Measurements from ENCODE around the gene PSMG2. TPM values are rescaled to one million over a fixed set of nuclear protein-coding genes. Genes with fewer than 3 reads are reported as not detected.

Gene PSMG2
- total and polyA plus RNA-seq, 9 of the 15 experiments (the other 6 are each of a cell fraction or from before 2014, with no cell fraction given), result 59.9 to 271 (median 111) TPM

DNA sequence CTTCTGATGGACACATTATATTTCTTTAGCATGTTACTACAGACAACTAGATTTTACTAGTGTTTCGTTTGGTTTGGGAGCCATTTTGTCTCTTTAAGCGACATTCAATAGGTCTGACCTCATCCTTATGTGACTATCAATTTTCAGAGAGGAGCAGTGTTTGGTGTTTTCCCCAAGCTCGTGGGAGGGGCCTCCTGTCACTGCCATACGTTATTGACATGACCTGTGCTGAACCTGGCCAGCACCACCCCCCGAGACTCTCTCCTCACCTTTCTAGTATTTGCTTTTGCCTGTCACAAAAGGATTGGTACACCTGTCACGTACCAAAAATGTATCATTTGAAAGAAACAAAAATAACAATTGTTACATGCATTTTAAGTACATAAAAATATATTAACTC lies 69.3 kb downstream of the PSMG2 start:
- no peak overlapping the region for H3K27ac ChIP-seq (ENCODE audit: extremely low read depth, low read depth, low read length)
- TF ChIP-seq, protein P1, sequence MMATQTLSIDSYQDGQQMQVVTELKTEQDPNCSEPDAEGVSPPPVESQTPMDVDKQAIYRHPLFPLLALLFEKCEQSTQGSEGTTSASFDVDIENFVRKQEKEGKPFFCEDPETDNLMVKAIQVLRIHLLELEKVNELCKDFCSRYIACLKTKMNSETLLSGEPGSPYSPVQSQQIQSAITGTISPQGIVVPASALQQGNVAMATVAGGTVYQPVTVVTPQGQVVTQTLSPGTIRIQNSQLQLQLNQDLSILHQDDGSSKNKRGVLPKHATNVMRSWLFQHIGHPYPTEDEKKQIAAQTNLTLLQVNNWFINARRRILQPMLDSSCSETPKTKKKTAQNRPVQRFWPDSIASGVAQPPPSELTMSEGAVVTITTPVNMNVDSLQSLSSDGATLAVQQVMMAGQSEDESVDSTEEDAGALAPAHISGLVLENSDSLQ (IDR thresholded peaks at IDR 0.05), result peak; percentile 87
- TF ChIP-seq ARID2 (IDR thresholded peaks at IDR 0.05), result no peak
- TF ChIP-seq MEIS2 (IDR thresholded peaks at IDR 0.05; ENCODE audit: partially characterized antibody), result peak; percentile 73
- TF ChIP-seq PBX2 (CRISPR knock-in tag; IDR thresholded peaks at IDR 0.05; ENCODE audit: low read depth), result no peak
- TF ChIP-seq PBX2 (tag; conservative IDR thresholded peaks at IDR 0.05; ENCODE audit: low read depth), result peak; percentile 41; the same call in 1 of the 2 replicates
- TF ChIP-seq DPF2 (IDR thresholded peaks at IDR 0.05), result no peak
- H3K9me3 ChIP-seq (replicated peaks; ENCODE audit: control insufficient read depth, insufficient read depth, low read depth, low read length), result peaks cover 3% of the 10 kb centered on the region
- 0 out of 2 replicates have a peak overlapping the region, but pooled peaks have one; percentile 3 for H3K4me2 ChIP-seq (ENCODE audit: insufficient read depth, low read length)
- no peak for FAIRE-seq
- WGBS (ENCODE audit: insufficient coverage, low coverage, missing lambda C conversion rate), result 21% methylated on average over 6 of the region's 6 CpGs
- ChIA-PET POLR2A (no interaction called here), CTCF (ENCODE audit: low intra/inter-chr PET ratio) (no interaction called here)
- H3K27me3 ChIP-seq (ENCODE audit: control insufficient read depth in 2 of 2, insufficient read depth in 2 of 2, low read length in 2 of 2), result no peaks in the 10 kb centered on the region
- no peaks in the 10 kb centered on the region for H3K9me1 ChIP-seq (ENCODE audit: control insufficient read depth, insufficient read depth, low read length)
- in situ Hi-C loops (cut with MboI) (no loop called here), intact Hi-C loops (cut with micrococcal nuclease) (no loop called here)
- H3K4me3 ChIP-seq, result no peak overlapping the region
- no peaks in the 10 kb centered on the region for H4K20me1 ChIP-seq (replicated peaks; ENCODE audit: control insufficient read depth, insufficient read depth, low read length)
- no TSS peak for BruUV-seq (replicated peaks)
- no peaks in the 10 kb centered on the region for H3K79me2 ChIP-seq (ENCODE audit: control insufficient read depth, insufficient read depth, low read length)
- ATAC-seq, result peak; percentile 76
- peaks cover 2% of the 10 kb centered on the region in 2 experiments; a peak in 3 of 5 replicates for H3K4me1 ChIP-seq (replicated peaks in 1 of 2; ENCODE audit: control insufficient read depth in 2 of 2, insufficient read depth in 2 of 2, low read length in 2 of 2)
- DNase-seq (ENCODE audit: extremely low read depth in 1 of 4, low spot score in 3 of 4), result no peak
- no peaks in the 10 kb centered on the region for H3K36me3 ChIP-seq (ENCODE audit: control insufficient read depth, insufficient read depth, low read length)
- H3K9ac ChIP-seq (ENCODE audit: insufficient read depth in 1 of 2, low read depth in 2 of 2, low read length in 2 of 2), result no peak overlapping the region
- peak overlapping the region; percentile 41; the same call in 1 of the 2 replicates for H2AFZ ChIP-seq (ENCODE audit: low read depth, low read length)

Data from K562 (cell line).